T47D (cell line): ENCODE measurements around the gene RTN4RL1.
"Not testable (repeated sequence)": the region's sequence is repeated elsewhere in the genome, so short reads cannot be mapped to it uniquely, and the experiment has no call there.

ENCODE experiments used
- DNase-seq, 2 experiments: peaks; one replicate each; pipeline versions ENCODE4 v3.0.0 to v3.0.0-alpha.2; 2011 to 2012; ENCODE audit warnings: low read depth in 1 of 2, low spot score in 1 of 2
- JUND ChIP-seq: IDR thresholded peaks from 2 replicates; pipeline ENCODE4 v1.6.1; 2012; ENCODE audit warnings: low read depth
- in situ Hi-C: cut with HindIII; loops from 2 replicates; pipeline ENCODE4 v1.10.0; 2016; ENCODE audit warnings: low sequenced_read_pairs, low pct_unique_long_range_greater_than_20kb

Gene RTN4RL1

GRCh38 chr17:2023692-2024571 lies 1.2 kb downstream of the RTN4RL1 start:
- no peak for TF ChIP-seq JUND
- DNase-seq, result peak; percentile 54 to 91
- in situ Hi-C loops, result no loop called here

- no peak for DNase-seq
- no peak for TF ChIP-seq JUND
- in situ Hi-C loops, result no loop called here
These were observed 1.9 kb downstream of the RTN4RL1 start for GRCh38 chr17:2023256-2023655.

DNA sequence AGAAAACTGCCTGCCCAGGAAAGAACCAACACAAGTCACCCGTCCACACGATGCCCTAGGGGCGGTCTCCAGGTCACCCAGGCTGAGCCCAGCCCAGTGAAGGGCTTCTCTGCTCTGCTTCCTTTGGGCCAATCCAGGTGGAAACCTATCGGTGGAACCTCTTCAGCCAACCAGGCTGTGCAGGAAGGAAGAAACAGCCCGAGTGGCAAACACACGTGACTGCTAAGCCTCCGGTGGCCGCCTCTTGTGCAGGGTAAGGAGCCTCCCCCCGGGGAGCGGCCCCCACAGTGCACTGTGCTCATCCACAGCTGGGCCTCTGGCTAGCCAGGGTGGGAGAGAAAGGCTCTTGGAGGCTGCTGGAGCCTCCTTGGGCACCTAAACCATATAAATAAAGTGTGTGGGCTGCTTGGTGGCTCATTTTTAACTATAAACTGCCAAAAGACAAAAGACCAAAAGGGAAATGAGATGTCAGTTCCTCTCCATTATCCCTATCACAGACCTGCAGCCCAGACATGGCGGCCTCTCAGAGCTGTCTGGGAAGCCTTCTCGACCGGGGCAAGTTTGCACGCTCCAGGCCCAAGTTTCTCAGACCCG lies 2.4 kb downstream of the RTN4RL1 start:
- no peak for TF ChIP-seq JUND

GRCh38 chr17:2020721-2021120 lies 4.4 kb downstream of the RTN4RL1 start:
- in situ Hi-C loops, result no loop called here
- no peak for DNase-seq
- no peak for TF ChIP-seq JUND

More for the DNA sequence above, 2.4 kb downstream of the RTN4RL1 start:
- in situ Hi-C loops, result no loop called here
- peak; percentile 60 to 72 for DNase-seq

GRCh38 chr17:2019723-2020122 lies 5.4 kb downstream of the RTN4RL1 start:
- TF ChIP-seq JUND, result no peak
- in situ Hi-C loops, result no loop called here
- no peak for DNase-seq

DNA sequence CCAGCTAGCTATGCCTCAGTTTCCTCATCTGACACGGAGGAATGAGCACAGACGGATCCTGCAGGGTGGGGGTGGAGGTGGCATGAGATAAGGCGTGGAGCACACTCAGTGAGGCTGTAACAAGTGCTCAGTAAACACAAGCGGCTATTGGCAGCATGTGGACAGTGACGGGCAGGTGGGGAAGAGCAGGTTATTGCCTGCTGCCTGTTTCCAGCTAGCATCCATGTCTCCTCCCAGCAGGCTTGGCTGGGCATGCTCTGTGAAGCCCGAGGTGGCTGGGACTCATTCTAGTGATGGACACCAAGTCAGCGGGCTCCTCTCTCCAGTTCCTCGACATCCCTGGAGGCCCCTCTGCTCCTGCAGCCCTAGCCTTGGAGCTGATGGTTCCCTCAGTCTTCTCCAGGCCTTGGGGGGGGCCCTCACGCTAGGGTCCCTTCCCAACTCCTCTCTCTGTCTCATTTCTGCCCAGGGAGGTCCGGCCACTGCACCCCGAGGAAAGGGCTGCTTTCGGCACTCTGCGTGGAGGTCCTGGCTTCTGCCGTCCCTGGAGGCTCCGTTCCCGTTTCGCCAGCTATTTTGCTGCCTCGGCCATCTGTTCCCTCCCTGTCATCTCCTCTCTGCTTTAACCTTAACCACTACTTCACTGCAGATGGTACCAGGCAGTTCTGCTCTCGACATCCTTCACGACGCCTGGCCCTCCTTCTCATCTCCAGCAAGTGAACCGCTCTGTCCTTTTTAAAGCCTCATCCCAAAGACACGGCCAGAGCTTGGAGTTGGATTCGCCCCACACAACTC lies 6.2 kb downstream of the RTN4RL1 start:
- no peak for DNase-seq
- in situ Hi-C loops, result no loop called here
- no peak for TF ChIP-seq JUND

GRCh38 chr17:2017274-2017941 lies 7.7 kb downstream of the RTN4RL1 start:
- in situ Hi-C loops, result no loop called here
- peak in 1 of 2 experiments; percentile 48 for DNase-seq
- no peak for TF ChIP-seq JUND

GRCh38 chr17:2016494-2016893 lies 8.6 kb downstream of the RTN4RL1 start:
- in situ Hi-C loops, result no loop called here
- TF ChIP-seq JUND, result no peak
- DNase-seq, result no peak

- DNase-seq, result no peak
- TF ChIP-seq JUND, result no peak
- in situ Hi-C loops, result no loop called here
These were observed 9.8 kb downstream of the RTN4RL1 start for GRCh38 chr17:2015314-2015713.

DNA sequence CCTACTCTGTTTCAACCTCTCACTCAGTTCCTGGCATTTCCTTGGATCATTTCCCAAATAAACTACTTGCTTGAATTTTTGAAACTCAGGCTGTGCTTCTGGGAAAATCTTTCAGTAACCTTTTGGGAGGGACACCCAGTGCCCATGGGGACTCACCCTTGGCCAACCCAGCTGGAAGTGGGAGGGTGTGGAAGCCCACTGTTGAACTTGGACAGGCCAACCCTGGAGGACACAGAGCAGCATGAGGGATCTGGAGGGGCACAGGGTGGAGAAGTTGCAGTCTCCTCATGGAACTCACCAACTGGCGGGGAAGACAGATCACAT lies 11.2 kb downstream of the RTN4RL1 start:
- no peak for DNase-seq
- no peak for TF ChIP-seq JUND
- in situ Hi-C loops, result no loop called here

GRCh38 chr17:2013220-2013993 lies 11.7 kb downstream of the RTN4RL1 start:
- in situ Hi-C loops, DNase-seq: not testable (repeated sequence)

GRCh38 chr17:2012499-2012898 lies 12.6 kb downstream of the RTN4RL1 start:
- in situ Hi-C loops, result no loop called here
- TF ChIP-seq JUND, result no peak

More at GRCh38 chr17:2012499-2012898, 12.6 kb downstream of the RTN4RL1 start:
- no peak for DNase-seq
